ENCODE data around the gene INO80B. TPM values are rescaled to one million over a fixed set of nuclear protein-coding genes. Genes with fewer than 3 reads are reported as not detected.
A peak's percentile ranks its signal among the peaks of the same experiment; 100 is the strongest.

INO80B gene
- total and polyA plus RNA-seq, 2 of the 8 experiments (the other 6 are each of a cell fraction or from before 2014, with no cell fraction given) = 3.9 to 18.5 TPM

DNA sequence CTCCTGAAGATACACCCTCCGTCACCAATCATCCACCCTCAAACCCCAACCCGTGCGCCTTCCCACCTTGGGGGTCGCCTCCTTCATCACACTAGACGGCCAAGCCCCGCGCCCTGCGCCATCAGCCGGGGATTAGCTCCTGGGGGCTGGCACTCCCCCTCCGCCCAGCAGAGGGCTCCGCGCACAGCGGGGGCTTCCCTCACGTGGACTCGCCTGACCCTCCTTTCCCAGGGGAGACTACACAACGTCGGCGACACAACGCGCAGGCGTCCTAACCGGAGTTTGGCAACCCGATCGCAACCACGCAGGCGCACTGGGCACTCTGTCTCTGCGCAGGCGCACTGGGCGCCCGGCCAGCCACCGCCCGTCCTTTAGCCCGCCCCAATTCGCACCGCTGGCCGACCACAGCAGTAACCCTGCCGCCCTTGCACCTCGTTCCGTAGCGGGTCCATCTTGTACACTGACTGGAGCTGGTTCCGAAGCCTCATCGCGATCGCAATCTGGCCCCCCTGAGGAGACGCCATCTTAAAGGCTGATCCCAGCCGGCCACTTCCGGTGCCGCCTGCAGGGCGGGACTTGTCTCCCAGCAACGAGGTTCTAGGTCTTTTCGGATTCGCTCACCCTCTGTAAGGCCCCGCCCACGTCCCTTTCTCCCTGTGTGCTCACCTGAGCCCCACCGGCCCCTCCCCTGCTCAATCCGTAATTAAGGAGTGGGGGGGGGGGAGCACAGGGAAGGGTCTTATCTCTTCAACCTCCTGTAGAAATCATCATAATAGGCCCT is 52.4 kb downstream of the INO80B start, which contains the start of gene PCGF1 (continued):
- TF ChIP-seq PHF8 (conservative IDR thresholded peaks at IDR 0.05; ENCODE audit: low read depth, low read length) (peak; percentile 92), CHD7 (IDR thresholded peaks at IDR 0.05; ENCODE audit: insufficient replicate concordance, low read length) (no peak), HDAC6 (IDR thresholded peaks at IDR 0.05; ENCODE audit: low read depth, low read length) (no peak), RAD21 (IDR thresholded peaks at IDR 0.05 in 1 of 2, conservative IDR thresholded peaks at IDR 0.05 in 1 of 2; ENCODE audit: low read depth in 2 of 2, low read length in 2 of 2) (peak; percentile 9 to 28; a peak in 1 of 4 replicates), SP2 (IDR thresholded peaks at IDR 0.05; ENCODE audit: low read length) (peak; percentile 39), TAF7 (optimal IDR thresholded peaks at IDR 0.05; ENCODE audit: borderline replicate concordance, low read depth, low read length) (peak; percentile 18), TAF1 (IDR thresholded peaks at IDR 0.05; ENCODE audit: low read depth, low read length) (peak; percentile 71), EZH2 (IDR thresholded peaks at IDR 0.05; ENCODE audit: low read depth, low read length, severe bottlenecking) (peak; percentile 13)
